ENCODE data around the gene EXOC4. TPM values are rescaled to one million over a fixed set of nuclear protein-coding genes. Genes with fewer than 3 reads are reported as not detected.

Gene EXOC4
- total RNA-seq, 4 donors from 2014 or later = 60.0 to 187 (median 80.1) TPM

- no peaks in the 10 kb centered on the region for H3K4me1 ChIP-seq
- H3K4me3 ChIP-seq = no peak overlapping the region
- no peak for DNase-seq (ENCODE audit: low spot score in 2 of 2)
- no peak overlapping the region for H3K27ac ChIP-seq
- no peaks in the 10 kb centered on the region for H3K9me3 ChIP-seq
- H3K27me3 ChIP-seq = no peaks in the 10 kb centered on the region
- no peak for TF ChIP-seq EP300 (IDR thresholded peaks at IDR 0.05)
- TF ChIP-seq, protein P1, sequence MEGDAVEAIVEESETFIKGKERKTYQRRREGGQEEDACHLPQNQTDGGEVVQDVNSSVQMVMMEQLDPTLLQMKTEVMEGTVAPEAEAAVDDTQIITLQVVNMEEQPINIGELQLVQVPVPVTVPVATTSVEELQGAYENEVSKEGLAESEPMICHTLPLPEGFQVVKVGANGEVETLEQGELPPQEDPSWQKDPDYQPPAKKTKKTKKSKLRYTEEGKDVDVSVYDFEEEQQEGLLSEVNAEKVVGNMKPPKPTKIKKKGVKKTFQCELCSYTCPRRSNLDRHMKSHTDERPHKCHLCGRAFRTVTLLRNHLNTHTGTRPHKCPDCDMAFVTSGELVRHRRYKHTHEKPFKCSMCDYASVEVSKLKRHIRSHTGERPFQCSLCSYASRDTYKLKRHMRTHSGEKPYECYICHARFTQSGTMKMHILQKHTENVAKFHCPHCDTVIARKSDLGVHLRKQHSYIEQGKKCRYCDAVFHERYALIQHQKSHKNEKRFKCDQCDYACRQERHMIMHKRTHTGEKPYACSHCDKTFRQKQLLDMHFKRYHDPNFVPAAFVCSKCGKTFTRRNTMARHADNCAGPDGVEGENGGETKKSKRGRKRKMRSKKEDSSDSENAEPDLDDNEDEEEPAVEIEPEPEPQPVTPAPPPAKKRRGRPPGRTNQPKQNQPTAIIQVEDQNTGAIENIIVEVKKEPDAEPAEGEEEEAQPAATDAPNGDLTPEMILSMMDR (IDR thresholded peaks at IDR 0.05) = no peak
- TF ChIP-seq POLR2A (IDR thresholded peaks at IDR 0.05) = no peak
- TF ChIP-seq POLR2AphosphoS5 (IDR thresholded peaks at IDR 0.05) = no peak
- H3K36me3 ChIP-seq = no peaks in the 10 kb centered on the region
Measured at GRCh38 chr7:133359449-133359848, 106.6 kb downstream of the EXOC4 start.

GRCh38 chr7:133360201-133360600, 107.3 kb downstream of the EXOC4 start:
- H3K4me3 ChIP-seq = no peak overlapping the region
- no peak overlapping the region for H3K27ac ChIP-seq
- H3K27me3 ChIP-seq = no peaks in the 10 kb centered on the region
- H3K9me3 ChIP-seq = no peaks in the 10 kb centered on the region
- H3K4me1 ChIP-seq = peaks cover 6% of the 10 kb centered on the region
- H3K36me3 ChIP-seq = no peaks in the 10 kb centered on the region
- no peak for DNase-seq (ENCODE audit: low spot score in 2 of 2)
- WGBS = 94% methylated on average over 2 of the region's 2 CpGs
- TF ChIP-seq, protein P1 (IDR thresholded peaks at IDR 0.05) = no peak
- TF ChIP-seq POLR2AphosphoS5 (IDR thresholded peaks at IDR 0.05) (no peak), EP300 (IDR thresholded peaks at IDR 0.05) (no peak), POLR2A (IDR thresholded peaks at IDR 0.05) (no peak)

DNA sequence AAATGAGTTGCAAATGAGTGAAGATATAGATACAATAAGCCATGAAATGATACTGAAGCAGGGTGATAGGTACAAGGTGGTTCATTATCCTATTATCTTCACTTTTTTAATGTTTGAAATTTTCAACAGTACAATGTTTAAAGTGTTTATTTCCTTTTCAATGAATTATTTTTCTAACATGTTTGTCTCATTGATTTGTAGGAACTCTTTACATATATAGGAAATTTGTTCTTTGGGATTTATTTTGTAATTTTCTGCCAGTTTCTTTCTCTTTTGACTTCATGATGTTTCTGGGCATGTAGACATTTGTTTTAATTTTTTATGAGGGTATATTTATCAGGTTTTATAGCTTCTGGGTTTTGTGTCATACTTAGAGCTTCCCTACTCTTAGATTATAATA, 108.9 kb downstream of the EXOC4 start:
- Histone ChIP-seq H3K27ac (no peak overlapping the region), H3K4me3 (no peak overlapping the region), H3K27me3 (no peaks in the 10 kb centered on the region), H3K36me3 (no peaks in the 10 kb centered on the region), H3K9me3 (no peaks in the 10 kb centered on the region), H3K4me1 (peaks cover 18% of the 10 kb centered on the region)
- TF ChIP-seq POLR2AphosphoS5 (IDR thresholded peaks at IDR 0.05) (no peak), POLR2A (IDR thresholded peaks at IDR 0.05) (no peak), EP300 (IDR thresholded peaks at IDR 0.05) (no peak)
- TF ChIP-seq, protein P1 (IDR thresholded peaks at IDR 0.05) = no peak
- DNase-seq (ENCODE audit: low spot score in 2 of 2) = no peak

GRCh38 chr7:133364959-133365690, 112.2 kb downstream of the EXOC4 start:
- Histone ChIP-seq H3K27me3 (no peaks in the 10 kb centered on the region), H3K9me3 (no peaks in the 10 kb centered on the region), H3K4me1 (peaks cover 18% of the 10 kb centered on the region), H3K4me3 (no peak overlapping the region), H3K27ac (no peak overlapping the region), H3K36me3 (no peaks in the 10 kb centered on the region)
- no peak for DNase-seq (ENCODE audit: low spot score in 2 of 2)
- TF ChIP-seq, protein P1 (IDR thresholded peaks at IDR 0.05) = no peak
- TF ChIP-seq EP300 (IDR thresholded peaks at IDR 0.05) (no peak), POLR2AphosphoS5 (IDR thresholded peaks at IDR 0.05) (no peak), POLR2A (IDR thresholded peaks at IDR 0.05) (no peak)
- 55% methylated on average over 4 of the region's 4 CpGs for WGBS

DNA sequence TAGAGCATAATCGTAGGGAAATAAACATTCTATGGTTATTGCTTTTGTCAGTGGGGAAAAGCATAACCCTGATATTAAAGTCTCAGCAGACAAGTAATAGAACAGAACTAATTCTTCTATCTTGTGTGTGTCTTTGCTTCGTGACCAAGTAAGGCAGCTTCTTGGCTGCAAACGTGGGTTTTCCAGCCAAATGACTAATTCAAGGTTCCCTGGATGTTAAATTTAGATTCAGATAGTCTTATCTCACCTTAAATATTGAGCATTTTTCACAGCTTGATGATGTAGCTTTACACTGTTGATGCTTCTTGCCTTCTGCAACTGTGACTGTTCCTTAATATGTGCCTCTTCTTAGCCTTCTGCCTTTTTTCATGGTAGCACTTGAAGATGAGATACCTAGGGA, 113.0 kb downstream of the EXOC4 start:
- TF ChIP-seq, protein P1 (IDR thresholded peaks at IDR 0.05) = no peak
- TF ChIP-seq POLR2AphosphoS5 (IDR thresholded peaks at IDR 0.05) (no peak), EP300 (IDR thresholded peaks at IDR 0.05) (no peak), POLR2A (IDR thresholded peaks at IDR 0.05) (no peak)
- Histone ChIP-seq H3K27me3 (no peaks in the 10 kb centered on the region), H3K9me3 (no peaks in the 10 kb centered on the region), H3K4me3 (no peak overlapping the region), H3K27ac (no peak overlapping the region), H3K36me3 (no peaks in the 10 kb centered on the region), H3K4me1 (peaks cover 18% of the 10 kb centered on the region)
- 50% methylated on average over 3 of the region's 3 CpGs for WGBS
- no peak for DNase-seq (ENCODE audit: low spot score in 2 of 2)
